GM15510 (cell line): ENCODE measurements around the gene FADS3.
A peak's percentile ranks its signal among the peaks of the same experiment; 100 is the strongest.

Source experiments
- POLR2A ChIP-seq: IDR thresholded peaks from 3 replicates; pipeline ENCODE4 v1.6.1; 2011; ENCODE audit warnings: borderline replicate concordance; ENCODE audit not compliant: insufficient read length; ENCODE audit errors: extremely low read depth

The FADS3 gene

GRCh38 chr11:61837411-61838005 lies 53.8 kb downstream of the FADS3 start:
- no peak for TF ChIP-seq POLR2A

GRCh38 chr11:61836193-61836592 lies 55.2 kb downstream of the FADS3 start:
- TF ChIP-seq POLR2A: no peak

GRCh38 chr11:61834278-61835048 lies 56.9 kb downstream of the FADS3 start:
- peak; percentile 61 for TF ChIP-seq POLR2A

GRCh38 chr11:61833926-61834277 lies 57.4 kb downstream of the FADS3 start:
- TF ChIP-seq POLR2A: no peak

GRCh38 chr11:61833471-61833870 lies 57.9 kb downstream of the FADS3 start:
- TF ChIP-seq POLR2A: no peak

GRCh38 chr11:61832754-61833153 lies 58.6 kb downstream of the FADS3 start:
- no peak for TF ChIP-seq POLR2A

GRCh38 chr11:61832207-61832606 lies 59.1 kb downstream of the FADS3 start:
- no peak for TF ChIP-seq POLR2A

GRCh38 chr11:61830237-61831105 lies 60.9 kb downstream of the FADS3 start:
- TF ChIP-seq POLR2A: no peak

GRCh38 chr11:61829806-61830205 lies 61.5 kb downstream of the FADS3 start:
- TF ChIP-seq POLR2A: no peak

- TF ChIP-seq POLR2A: peak; percentile 45
Measured at GRCh38 chr11:61828629-61829407, 62.5 kb downstream of the FADS3 start.

GRCh38 chr11:61828379-61828628 lies 63.0 kb downstream of the FADS3 start:
- no peak for TF ChIP-seq POLR2A

- TF ChIP-seq POLR2A: peak; percentile 75
Measured at GRCh38 chr11:61827571-61828378, 63.6 kb downstream of the FADS3 start, which contains the start of gene FADS2. Gene FADS2, plus strand, starts transcription at chr11:61828300. Its CDS starts 91 bp downstream, at chr11:61828391.

GRCh38 chr11:61826930-61827570 lies 64.3 kb downstream of the FADS3 start:
- TF ChIP-seq POLR2A: no peak
